ENCODE measurements around the gene TRIM6. TPM values are rescaled to one million over a fixed set of nuclear protein-coding genes. Genes with fewer than 3 reads are reported as not detected.
A peak's percentile ranks its signal among the peaks of the same experiment; 100 is the strongest.
"Not testable (repeated sequence)": the region's sequence is repeated elsewhere in the genome, so short reads cannot be mapped to it uniquely, and the experiment has no call there.

TRIM6 gene
- polyA plus RNA-seq, 4 donors = 16.9 to 73.5 (median 39.6) TPM

DNA sequence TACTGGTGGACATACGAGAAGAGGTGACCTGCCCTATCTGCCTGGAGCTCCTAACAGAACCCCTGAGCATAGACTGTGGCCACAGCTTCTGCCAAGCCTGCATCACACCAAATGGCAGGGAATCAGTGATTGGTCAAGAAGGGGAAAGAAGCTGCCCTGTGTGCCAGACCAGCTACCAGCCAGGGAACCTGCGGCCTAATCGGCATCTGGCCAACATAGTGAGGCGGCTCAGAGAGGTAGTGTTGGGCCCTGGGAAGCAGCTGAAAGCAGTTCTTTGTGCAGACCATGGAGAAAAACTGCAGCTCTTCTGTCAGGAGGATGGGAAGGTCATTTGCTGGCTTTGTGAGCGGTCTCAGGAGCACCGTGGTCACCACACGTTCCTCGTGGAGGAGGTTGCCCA, 6.9 kb downstream of the TRIM6 start:
- DNase-seq (ENCODE audit: low read depth in 4 of 4, low spot score in 3 of 4) = no peak

DNA sequence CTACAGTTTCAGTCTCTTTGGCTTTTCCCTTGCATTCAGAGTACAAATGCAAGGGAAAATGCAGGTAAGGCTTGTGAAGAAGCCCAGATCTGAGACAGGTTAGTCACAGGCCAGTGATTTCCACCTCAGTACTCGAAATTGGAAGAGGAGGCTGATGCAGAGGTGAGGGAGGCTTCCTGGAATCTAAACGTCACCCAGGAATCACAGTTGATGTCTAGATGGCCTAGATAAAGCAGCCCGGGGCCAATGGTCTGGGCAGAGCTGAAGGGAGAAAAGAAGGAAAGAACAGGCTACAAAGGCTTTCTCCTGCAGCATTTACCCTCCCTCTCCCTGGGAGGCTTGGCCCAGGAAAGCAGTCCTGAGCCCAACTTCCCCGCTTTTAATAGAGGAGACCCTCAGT, 8.5 kb downstream of the TRIM6 start:
- no peak for DNase-seq (ENCODE audit: low read depth in 4 of 4, low spot score in 3 of 4)

DNA sequence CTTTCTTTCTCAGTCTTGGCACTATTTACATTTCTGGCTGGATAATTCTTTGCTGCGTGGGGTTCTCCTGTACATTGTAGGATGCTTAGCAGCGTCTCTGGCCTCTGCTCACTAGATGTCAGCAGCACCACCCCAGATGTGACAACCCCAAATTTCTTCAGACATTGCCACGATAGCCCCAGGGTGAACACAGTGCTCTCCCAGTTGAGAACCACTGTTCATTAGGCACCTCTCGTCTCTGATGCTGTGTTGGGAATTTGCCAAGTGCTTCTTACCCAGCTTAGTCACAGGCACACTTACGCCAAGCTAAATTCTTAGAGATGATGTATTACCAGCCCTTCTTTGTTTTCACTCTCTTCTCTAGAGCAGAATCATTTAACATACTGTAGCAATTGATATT, 9.4 kb downstream of the TRIM6 start:
- DNase-seq (ENCODE audit: low read depth in 4 of 4, low spot score in 3 of 4) = no peak

DNA sequence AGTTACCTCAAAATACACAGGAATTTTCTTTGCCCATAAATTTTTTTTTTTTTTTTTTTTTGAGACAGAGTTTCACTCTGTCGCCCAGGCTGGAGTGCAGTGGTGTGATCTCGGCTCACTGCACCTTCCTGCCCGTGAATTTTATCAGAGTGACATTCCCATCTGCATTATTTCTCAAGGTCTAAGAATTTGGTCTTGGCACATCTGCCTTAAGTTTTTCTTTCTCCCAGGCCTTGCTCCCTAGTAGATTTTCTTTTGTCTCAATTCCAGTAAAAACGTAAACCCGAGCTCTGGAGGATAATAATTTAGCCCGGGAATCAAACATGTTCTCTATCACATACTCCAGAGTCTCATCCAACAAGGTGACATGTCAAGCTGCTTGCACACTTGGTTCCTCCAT, 12.4 kb downstream of the TRIM6 start:
- DNase-seq (ENCODE audit: low read depth in 4 of 4, low spot score in 3 of 4) = no peak

DNA sequence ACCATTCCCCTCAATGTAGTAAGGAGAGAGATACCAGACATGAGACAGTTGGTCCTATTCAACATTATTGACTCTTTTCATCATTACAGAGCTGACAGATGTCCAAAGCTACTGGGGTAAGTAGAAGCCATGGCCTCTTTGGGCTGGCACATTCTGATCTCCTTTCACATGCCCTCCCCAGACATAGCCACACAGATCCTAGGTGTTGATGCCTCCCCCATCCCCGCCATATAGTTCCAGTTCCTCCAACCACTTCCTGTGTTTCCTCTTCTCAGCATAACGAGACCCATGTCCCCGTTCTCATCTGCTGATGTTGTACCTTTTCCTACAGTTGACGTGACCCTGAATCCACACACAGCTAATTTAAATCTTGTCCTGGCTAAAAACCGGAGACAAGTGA, 14.0 kb downstream of the TRIM6 start:
- no peak for DNase-seq (ENCODE audit: low read depth in 4 of 4, low spot score in 3 of 4)

DNA sequence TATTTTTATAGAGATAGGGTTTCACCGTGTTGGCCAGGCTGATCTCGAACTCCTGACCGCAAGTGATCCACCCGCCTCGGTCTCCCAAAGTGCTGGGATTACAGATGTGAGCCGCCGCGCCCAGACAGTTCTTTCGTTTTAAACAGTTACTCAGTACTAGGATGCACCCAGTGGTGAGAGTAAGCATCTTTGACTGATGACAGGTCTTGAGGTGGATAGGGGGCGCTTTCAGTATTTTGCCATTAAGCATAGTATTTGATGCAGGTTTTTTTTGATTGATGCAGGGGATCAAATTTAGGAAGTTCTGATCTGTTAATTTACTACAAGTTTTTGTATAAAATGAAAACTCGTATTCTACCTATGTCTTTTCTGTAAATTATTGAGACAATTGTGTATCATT, 15.2 kb downstream of the TRIM6 start:
- no peak for DNase-seq (ENCODE audit: low read depth in 4 of 4, low spot score in 3 of 4)

DNA sequence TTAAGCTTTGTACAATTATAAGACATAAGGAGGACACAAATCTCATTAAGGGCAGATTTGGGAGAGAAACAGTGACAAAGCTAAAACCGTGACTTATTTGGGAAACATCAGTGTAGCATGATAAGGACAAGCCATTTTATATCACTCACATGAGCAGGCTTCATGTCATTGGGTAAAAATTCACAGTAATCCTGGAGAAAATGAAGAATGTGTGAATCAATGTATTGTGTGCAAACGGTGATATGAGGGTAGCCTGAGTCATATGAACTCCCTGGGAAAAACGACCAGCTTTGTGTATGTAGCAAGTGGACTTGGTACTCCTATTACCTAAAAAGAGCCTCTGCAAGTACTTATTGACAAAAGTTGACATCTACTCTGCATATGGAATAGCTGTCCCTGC, 22.4 kb downstream of the TRIM6 start:
- DNase-seq (ENCODE audit: low read depth in 4 of 4, low spot score in 3 of 4) = no peak

DNA sequence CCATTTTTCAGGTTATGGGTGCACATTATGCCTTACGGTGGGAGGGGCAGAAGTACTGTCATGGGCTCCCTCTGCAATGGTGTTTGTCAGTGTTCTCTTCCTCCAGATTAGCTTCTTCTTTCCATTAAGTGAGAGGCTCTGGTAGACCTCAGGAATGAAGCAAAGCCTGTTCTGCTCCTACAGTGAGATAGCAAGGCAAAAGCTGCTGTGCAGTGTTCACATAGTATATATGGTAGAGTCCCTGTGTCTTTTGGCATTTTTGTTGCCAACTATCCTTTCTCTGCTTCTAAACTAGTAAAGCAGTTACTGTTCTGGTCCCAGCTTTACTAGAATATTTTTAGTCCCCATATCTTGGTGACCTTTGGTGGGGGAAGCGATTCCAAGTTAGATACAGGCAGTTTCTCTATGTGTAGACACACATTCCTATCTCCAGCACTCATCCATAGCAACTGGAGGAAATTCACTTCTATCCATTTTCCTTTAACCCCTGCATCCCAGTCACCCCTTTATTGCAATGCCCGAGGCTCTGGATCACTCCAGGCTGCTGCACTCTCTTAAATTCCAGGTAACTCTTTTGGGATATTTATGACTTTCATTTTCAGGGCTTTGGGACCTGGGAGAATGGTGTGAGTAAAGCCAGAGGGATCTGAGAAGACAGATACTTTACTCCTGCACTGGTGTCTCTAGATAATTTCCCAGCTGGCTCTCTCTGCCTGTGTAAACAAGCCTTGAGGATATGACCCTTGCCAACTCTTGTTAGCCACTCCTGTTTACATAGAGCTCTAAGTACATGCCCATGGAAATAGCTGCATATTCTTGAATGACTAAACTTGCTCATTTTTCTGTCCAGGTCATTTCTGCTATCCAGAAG, 24.4 kb downstream of the TRIM6 start:
- no peak for DNase-seq (ENCODE audit: low read depth in 4 of 4, low spot score in 3 of 4)

DNA sequence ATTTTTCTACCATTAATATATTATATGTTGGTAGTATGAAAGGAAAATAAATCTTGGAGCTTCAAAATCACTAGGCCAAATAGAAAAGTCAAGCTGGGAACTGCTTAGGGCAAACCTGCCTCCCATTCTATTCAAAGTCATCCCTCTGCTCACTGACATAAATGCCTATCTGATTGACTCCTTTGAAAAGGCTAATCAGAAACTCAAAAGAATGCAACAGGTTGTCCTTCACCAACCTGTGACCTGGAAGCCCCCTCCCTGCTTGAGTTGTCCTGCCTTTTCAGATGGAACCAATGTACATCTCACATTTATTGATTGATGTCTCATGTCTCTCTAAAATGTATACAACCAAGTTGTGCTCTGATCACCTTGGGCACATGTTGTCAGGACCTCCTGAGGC, 25.1 kb downstream of the TRIM6 start:
- no peak for DNase-seq (ENCODE audit: low read depth in 4 of 4, low spot score in 3 of 4)

DNA sequence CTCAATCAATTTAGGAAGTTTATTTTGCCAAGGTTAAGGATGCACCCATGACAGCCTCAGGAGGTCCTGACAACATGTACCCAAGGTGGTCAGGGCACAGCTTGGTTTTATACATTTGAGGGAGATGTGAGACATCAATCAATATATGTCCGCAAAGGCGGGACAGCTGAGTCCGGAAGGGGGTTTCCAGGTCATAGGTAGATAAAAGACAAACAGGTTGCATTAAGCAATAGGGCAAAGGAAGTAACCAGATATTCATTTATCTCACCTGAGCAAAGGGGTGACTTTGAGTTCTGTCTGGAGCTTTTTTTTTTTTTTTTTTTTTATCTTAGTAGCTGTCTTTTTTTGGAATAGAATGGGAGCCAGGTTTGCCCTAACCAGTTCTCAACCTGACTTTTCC, 26.4 kb downstream of the TRIM6 start:
- no peak for DNase-seq (ENCODE audit: low read depth in 4 of 4, low spot score in 3 of 4)

DNA sequence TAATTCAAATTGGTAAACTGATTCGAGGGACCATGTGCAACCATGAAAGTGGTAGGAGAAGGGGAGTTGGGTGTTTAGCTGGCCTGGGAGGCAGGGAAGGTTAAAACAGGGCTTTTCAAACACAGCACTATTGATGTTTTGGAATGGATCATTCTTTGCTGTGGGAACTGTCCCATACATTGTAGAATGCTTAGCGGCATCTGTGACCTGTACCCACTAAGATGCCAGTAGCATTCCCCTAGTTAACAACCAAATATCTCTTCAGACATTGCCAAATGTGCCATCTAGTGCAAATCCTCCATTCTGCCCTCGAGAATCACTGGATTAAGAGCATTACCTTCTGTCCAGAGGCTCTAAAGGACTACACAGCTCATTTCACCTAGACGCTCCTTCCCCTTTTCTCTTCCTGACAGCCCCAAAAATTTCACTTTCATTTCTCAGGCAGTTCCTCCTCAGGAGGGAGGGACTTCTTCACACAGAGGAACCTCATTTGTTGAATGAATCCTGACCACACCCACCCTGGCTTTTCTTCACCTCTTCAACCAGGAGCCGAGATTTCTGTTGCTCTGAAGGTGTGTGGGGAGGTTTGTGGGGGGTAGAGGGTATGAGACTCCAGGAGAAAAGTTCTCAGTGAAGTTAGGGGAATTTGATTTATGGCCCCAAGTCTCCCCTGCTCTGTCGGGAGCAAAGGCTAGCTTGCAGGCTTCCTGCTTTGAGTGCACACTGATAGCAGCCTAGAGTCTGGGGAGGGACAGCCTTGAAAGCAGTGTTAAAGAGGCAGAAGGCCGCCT, 28.2 kb downstream of the TRIM6 start, which contains the start of gene TRIM34:
TSS of gene TRIM34 (plus strand) at position 513 of the 791 bp plus-strand sequence. CDS start 7,331 bp downstream, outside the sequence.
- peak; percentile 28 to 47 (median 30) for DNase-seq (ENCODE audit: low read depth in 4 of 4, low spot score in 3 of 4)

DNA sequence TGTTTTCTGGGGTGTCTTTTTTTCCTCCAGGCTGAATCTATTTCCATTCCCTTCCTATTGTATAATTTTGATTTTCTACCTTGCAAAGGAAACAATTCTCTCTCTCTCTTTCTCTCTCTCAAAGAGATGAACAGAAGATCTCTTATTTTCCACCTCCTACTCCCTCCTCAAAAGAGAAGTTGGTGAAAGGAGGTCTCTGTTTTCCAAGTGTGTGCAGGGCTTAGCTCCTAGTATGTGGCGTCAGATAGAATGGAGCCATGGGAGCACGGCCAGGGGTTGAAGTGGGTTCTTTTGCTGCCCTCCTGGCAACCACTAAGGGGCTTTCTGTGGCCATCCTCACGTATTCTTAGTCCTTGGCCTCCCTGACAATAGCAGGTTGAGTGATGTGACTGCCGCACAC, 28.8 kb downstream of the TRIM6 start:
- no peak for DNase-seq (ENCODE audit: low read depth in 4 of 4, low spot score in 3 of 4)

DNA sequence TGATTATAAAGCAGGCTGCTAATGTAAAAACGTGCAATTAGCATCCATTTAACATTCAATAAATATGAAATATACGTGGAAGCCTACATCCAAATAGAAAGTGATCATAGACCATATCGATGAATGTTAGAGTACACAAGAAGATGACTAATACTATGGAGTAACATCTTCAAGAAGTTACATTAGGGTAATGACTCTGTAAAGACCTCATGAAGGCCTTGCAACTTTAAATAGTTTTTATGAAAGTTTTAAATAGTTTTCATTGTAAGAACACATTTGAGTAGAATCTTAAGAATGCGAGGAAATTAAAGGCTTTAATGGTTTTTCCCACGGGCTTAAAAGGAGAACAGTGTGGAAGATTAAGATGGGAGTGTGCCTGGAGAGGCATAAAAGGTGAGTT, 29.8 kb downstream of the TRIM6 start:
- DNase-seq (ENCODE audit: low read depth in 4 of 4, low spot score in 3 of 4) = no peak

DNA sequence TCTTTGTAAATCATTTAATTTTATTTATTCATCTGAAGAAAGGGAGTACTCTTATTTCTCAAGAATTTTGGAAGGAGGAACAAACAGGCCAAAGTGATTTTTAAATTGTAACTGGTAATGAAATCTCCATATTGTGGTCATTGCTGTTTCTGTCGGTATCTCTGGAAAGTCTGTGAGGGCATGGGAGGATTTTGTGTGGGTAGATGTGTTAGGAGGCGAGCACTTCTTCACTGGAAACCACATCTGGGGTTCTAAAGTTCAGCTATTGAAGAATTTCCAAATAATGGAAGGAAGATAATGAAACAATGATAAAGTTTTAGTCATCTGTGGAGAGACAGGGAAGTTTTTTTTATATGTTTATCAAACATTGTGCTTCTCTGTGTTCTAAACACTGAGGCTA, 35.0 kb downstream of the TRIM6 start:
- DNase-seq (ENCODE audit: low read depth in 4 of 4, low spot score in 3 of 4) = no peak

DNA sequence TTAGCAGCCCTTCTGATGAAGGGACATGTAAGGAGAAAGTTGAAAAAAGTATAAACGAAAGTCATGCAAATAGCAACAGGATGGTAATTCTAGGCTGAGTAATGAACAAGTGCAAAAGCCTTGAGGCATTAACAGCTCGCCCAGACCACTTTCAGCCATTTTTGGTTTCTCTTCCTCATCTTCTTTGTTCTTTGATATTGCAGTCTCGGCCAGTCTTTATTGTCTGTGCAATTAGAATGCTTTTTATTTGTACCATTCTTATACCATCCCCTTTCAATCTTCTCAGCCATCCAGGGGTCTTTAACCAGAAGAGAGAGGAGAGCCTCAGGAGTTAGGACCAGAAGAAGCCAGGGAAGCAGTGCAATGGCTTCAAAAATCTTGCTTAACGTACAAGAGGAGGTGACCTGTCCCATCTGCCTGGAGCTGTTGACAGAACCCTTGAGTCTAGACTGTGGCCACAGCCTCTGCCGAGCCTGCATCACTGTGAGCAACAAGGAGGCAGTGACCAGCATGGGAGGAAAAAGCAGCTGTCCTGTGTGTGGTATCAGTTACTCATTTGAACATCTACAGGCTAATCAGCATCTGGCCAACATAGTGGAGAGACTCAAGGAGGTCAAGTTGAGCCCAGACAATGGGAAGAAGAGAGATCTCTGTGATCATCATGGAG, 35.7 kb downstream of the TRIM6 start:
- DNase-seq (ENCODE audit: low read depth in 4 of 4, low spot score in 3 of 4) = no peak

DNA sequence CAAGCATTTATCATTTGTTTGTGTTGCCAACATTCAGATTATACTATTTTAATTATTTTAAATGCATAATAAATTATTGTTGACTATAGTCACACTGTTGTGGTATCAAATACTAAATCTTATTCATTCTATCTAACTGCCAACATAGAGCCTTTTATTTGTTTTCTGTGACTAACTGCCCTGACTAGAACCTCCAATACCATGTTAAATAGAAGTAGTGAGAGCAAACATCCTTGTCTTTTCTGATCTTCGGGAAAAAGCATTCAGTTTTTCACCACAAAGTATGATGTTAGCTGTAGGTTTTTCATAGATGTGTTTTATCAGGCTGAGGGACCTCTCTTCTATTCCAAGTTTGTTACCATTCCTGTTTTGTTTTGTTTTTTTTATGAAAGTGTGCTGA, 43.5 kb downstream of the TRIM6 start:
- DNase-seq (ENCODE audit: low read depth in 4 of 4, low spot score in 3 of 4) = no peak

DNA sequence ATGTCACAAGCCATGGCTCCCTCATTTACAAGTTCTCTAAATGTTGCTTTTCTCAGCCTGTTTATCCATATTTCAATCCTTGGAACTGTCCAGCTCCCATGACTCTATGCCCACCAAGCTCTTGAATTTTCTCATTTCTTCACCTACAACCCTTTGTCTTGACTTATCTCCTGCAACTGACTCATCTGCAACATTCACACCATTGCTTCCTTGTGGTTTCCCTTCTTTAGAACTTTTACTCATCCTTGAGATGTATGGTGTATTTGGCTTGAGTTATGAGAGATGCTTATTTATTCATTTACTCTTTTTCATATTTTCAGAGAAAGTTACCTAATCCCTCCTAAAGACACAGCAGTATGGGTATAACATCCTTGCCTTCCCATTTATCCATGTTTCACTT, 47.1 kb downstream of the TRIM6 start:
- no peak for DNase-seq (ENCODE audit: low read depth in 4 of 4, low spot score in 3 of 4)

DNA sequence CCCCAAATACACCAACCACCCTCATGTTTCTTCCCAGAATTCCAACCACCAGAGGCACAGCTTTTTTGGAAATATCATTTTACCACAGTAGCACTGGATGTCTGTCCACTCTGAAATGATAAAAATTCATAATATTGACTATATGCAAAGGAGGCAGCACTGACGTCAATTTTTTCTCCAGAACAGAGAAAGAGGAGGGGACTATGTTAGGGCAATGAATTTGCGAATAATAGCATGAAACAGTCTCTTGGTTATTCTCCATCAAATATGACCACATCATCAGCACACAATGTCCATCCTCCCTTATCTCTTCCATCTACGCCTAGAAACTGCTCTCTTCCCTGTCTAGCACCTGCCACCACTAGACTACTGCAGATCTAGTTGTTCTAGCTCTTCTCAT, 49.7 kb downstream of the TRIM6 start:
- DNase-seq (ENCODE audit: low read depth in 4 of 4, low spot score in 3 of 4) = no peak

DNA sequence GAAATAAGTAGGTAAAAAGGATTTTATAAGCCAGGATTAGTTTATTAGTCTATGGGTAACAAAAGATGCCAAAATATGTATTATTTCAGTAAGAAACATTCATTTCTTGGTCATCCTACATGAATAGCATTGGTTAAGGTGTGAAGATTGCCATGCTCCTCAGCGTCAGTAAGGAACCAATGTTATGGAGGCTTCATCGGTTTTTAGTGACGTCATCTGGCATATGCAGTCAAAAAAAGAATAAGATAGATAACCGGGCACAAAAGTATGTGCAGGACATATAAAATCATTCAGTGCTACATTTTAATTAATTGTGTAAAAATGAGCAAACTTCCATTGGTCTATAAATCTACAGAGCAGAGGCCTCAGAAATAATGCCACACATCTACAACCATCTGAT, 59.0 kb downstream of the TRIM6 start:
- DNase-seq (ENCODE audit: low read depth in 4 of 4, low spot score in 3 of 4) = no peak

DNA sequence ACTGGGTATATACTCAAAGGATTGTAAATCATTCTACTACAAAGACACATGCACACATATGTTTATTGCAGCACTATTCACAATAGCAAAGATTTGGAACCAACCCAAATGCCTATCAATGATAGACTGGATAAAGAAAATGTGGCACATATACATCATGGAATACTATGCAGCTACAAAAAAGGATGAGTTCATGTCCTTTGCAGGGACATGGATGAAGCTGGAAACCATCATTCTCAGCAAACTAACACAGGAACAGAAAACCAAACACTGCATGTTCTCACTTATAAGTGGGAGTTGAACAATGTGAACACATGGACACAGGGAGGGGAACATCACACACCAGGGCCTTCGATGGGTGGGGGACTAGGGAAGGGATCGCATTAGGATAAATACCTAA, 60.5 kb downstream of the TRIM6 start:
- not testable (repeated sequence) for DNase-seq (ENCODE audit: low read depth in 4 of 4, low spot score in 3 of 4)

DNA sequence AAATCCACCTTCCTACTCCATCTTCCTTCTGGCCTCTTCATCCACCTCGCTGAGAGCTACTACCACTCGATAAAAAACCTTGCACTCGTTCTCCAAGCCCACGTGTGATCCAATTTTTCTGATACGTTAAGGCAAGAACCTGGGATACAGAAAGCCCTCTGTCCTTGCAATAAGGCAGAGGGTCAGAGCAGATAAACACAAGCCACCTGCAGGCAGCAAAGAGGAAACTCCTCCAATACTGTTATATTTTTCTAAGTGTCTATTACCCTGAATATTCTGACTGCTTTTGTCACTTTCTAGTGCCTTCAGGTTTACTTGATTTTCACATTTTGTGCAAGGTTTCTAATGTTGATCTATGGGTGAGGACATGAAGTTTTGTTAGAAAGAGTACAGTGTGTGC, 61.9 kb downstream of the TRIM6 start:
- no peak for DNase-seq (ENCODE audit: low read depth in 4 of 4, low spot score in 3 of 4)
